SK-N-SH (cell line): ENCODE measurements around the gene OGDH. TPM values are rescaled to one million over a fixed set of nuclear protein-coding genes. Genes with fewer than 3 reads are reported as not detected.

Source experiments
- CTCF ChIA-PET: fragments of 300-600, 350-600 bp; formaldehyde crosslinking; extraction: SDS; loops from one replicate; lab custom pipeline; 2021; lab: Yijun Ruan, JAX
- POLR2A ChIA-PET: fragments of 350-600 bp; sonication (Branson Sonifier 250); formaldehyde crosslinking; extraction: SDS; loops from one replicate; lab custom pipeline; 2020; ENCODE audit warnings: antibody characterized with exemption, inconsistent platforms; lab: Yijun Ruan, JAX
- DNase-seq: peaks from one replicate; pipeline ENCODE4 v3.0.0; 2012
- H2AFZ ChIP-seq: fragments of 200-600 bp; sonication (generic); 2 replicates; pipeline ENCODE4 v1.8.1; 2016; ENCODE audit warnings: antibody characterized with exemption, mild to moderate bottlenecking, low read depth
- H3F3A ChIP-seq: fragments of 200-600 bp; sonication (generic); replicated peaks from 2 replicates; pipeline ENCODE3; 2016; ENCODE audit warnings: antibody characterized with exemption, mild to moderate bottlenecking; ENCODE audit not compliant: insufficient read depth
- H3K27ac ChIP-seq, 2 experiments: fragments of 200-500 bp in 1 of 2; fragments of 200-600 bp in 1 of 2; sonication (Bioruptor generic) in 1 of 2; sonication (generic), shearing (Covaris generic) in 1 of 2; 2 replicates each; pipeline versions ENCODE4 v1.5.1 to v1.6.1; 2014 to 2016; ENCODE audit warnings: low read depth in 2 of 2, inconsistent platforms in 1 of 2, low read length in 1 of 2, mild to moderate bottlenecking in 1 of 2, mixed read lengths in 1 of 2
- H3K27me3 ChIP-seq: fragments of 200-600 bp; sonication (generic), shearing (Covaris generic); 2 replicates; pipeline ENCODE4 v1.6.1; 2016; ENCODE audit warnings: mixed run types; ENCODE audit not compliant: insufficient read depth
- H3K36me3 ChIP-seq, 2 experiments: fragments of 200-500 bp in 1 of 2; fragments of 200-600 bp in 1 of 2; sonication (Bioruptor generic) in 1 of 2; sonication (generic) in 1 of 2; replicated peaks in 1 of 2; 2 replicates each; pipeline versions ENCODE3 to v1.5.1; 2014 to 2016; ENCODE audit warnings: low read length in 1 of 2, mild to moderate bottlenecking in 1 of 2; ENCODE audit not compliant: insufficient read depth in 2 of 2, control insufficient read depth in 1 of 2
- H3K4me1 ChIP-seq, 2 experiments: fragments of 200-500 bp in 1 of 2; fragments of 200-600 bp in 1 of 2; sonication (Bioruptor generic) in 1 of 2; sonication (generic), shearing (Covaris generic) in 1 of 2; 2 replicates each; pipeline versions ENCODE4 v1.5.1 to v1.6.1; 2014 to 2016; ENCODE audit warnings: low read depth in 1 of 2, low read length in 1 of 2, mixed run types in 1 of 2; ENCODE audit not compliant: insufficient read depth in 2 of 2, control insufficient read depth in 1 of 2
- H3K4me2 ChIP-seq: fragments of 200-600 bp; sonication (generic), shearing (Covaris generic); 2 replicates; pipeline ENCODE4 v1.6.1; 2017; ENCODE audit warnings: mixed run types
- H3K4me3 ChIP-seq, 2 experiments: fragments of 200-500 bp in 1 of 2; fragments of 200-600 bp in 1 of 2; sonication (Bioruptor generic) in 1 of 2; sonication (generic), shearing (Covaris generic) in 1 of 2; 2 replicates each; pipeline versions ENCODE4 v1.5.1 to v1.8.1; 2014 to 2016; ENCODE audit warnings: low read depth in 2 of 2, inconsistent platforms in 1 of 2, low read length in 1 of 2, mild to moderate bottlenecking in 1 of 2, mixed read lengths in 1 of 2, moderate library complexity in 1 of 2
- H3K79me2 ChIP-seq: fragments of 200-600 bp; sonication (generic); 2 replicates; pipeline ENCODE4 v1.8.1; 2017; ENCODE audit warnings: mild to moderate bottlenecking; ENCODE audit not compliant: insufficient read depth
- H3K9ac ChIP-seq: fragments of 200-600 bp; sonication (generic); 2 replicates; pipeline ENCODE4 v1.6.1; 2017; ENCODE audit warnings: mixed run types
- H3K9me2 ChIP-seq: fragments of 200-600 bp; sonication (generic); 2 replicates; pipeline ENCODE4 v1.6.1; 2017; ENCODE audit warnings: mixed run types
- H3K9me3 ChIP-seq: fragments of 200-600 bp; sonication (generic); 2 replicates; pipeline ENCODE4 v1.6.1; 2017; ENCODE audit warnings: mixed run types, mild to moderate bottlenecking, moderate library complexity
- H4K20me1 ChIP-seq: fragments of 200-600 bp; sonication (generic); 2 replicates; pipeline ENCODE4 v1.6.1; 2017; ENCODE audit warnings: mild to moderate bottlenecking, mixed run types; ENCODE audit not compliant: insufficient read depth
- ELF1 ChIP-seq: IDR thresholded peaks from 2 replicates; pipeline ENCODE4 v1.4.0; 2012
- EP300 ChIP-seq, 2 experiments: IDR thresholded peaks; 2 replicates each; pipeline versions ENCODE4 v1.4.0 to v1.6.1; 2012; ENCODE audit warnings: borderline replicate concordance in 1 of 2, low read depth in 1 of 2, low read length in 1 of 2
- FOXJ3 ChIP-seq: sonication (generic); formaldehyde crosslinking; IDR thresholded peaks from 2 replicates; pipeline ENCODE4 v1.5.1; 2020; ENCODE audit warnings: mild to moderate bottlenecking, missing genetic modification reagents
- GABPA ChIP-seq: IDR thresholded peaks from 2 replicates; pipeline ENCODE4 v1.4.0; 2012; ENCODE audit warnings: low read depth, mild to moderate bottlenecking
- MXI1 ChIP-seq: IDR thresholded peaks from 2 replicates; pipeline ENCODE4 v1.6.1; 2012; ENCODE audit warnings: mild to moderate bottlenecking, low read depth, low read length, improper control_type of control experiment
- NFIC ChIP-seq: IDR thresholded peaks from 2 replicates; pipeline ENCODE4 v1.4.0; 2012; ENCODE audit warnings: borderline replicate concordance
- POLR2AphosphoS5 ChIP-seq: IDR thresholded peaks from 2 replicates; pipeline ENCODE4 v1.6.1; 2012; ENCODE audit warnings: low read depth, low read length
- RCOR1 ChIP-seq: fragments of 150-350 bp; IDR thresholded peaks from 2 replicates; pipeline ENCODE4 v1.6.1; 2017; ENCODE audit warnings: antibody characterized with exemption, low read length
- REST ChIP-seq: IDR thresholded peaks from 2 replicates; pipeline ENCODE4 v1.6.1; 2012; ENCODE audit warnings: mild to moderate bottlenecking, low read depth, low read length, moderate library complexity
- RFX5 ChIP-seq: IDR thresholded peaks from 2 replicates; pipeline ENCODE4 v1.6.1; 2012; ENCODE audit warnings: mild to moderate bottlenecking, improper control_type of control experiment, low read length
- RXRA ChIP-seq: IDR thresholded peaks from 2 replicates; pipeline ENCODE4 v1.4.0; 2012; ENCODE audit warnings: low read depth, mild to moderate bottlenecking, borderline replicate concordance
- TAF1 ChIP-seq: IDR thresholded peaks from 2 replicates; pipeline ENCODE4 v1.6.1; 2012; ENCODE audit warnings: low read depth, mild to moderate bottlenecking, low read length, moderate library complexity, borderline replicate concordance
- TCF12 ChIP-seq: IDR thresholded peaks from 2 replicates; pipeline ENCODE4 v1.4.0; 2012
- WGBS: methylation state at CpG from one replicate; pipeline ENCODE4 v1.1.6; 2017; ENCODE audit warnings: low lambda C conversion rate; 5-methylcytosine and 5-hydroxymethylcytosine counted together
- polyA plus RNA-seq, 3 experiments: library from polyadenylated mRNA; depleted of rRNA; stranded (reverse); fragments of >200 nt; gene quantifications; 2 replicates each; pipeline ENCODE4 v1.2.3, GENCODE V29; 2012
- TF ChIP-seq, protein P1 (sequence below): fragments of 150-350 bp; IDR thresholded peaks from 2 replicates; pipeline ENCODE4 v1.6.1; 2016; ENCODE audit warnings: mild to moderate bottlenecking, low read depth, low read length

The OGDH gene
- polyA plus RNA-seq, 1 of the 3 experiments (the other 2 are of a cell fraction): 69.4 TPM

DNA sequence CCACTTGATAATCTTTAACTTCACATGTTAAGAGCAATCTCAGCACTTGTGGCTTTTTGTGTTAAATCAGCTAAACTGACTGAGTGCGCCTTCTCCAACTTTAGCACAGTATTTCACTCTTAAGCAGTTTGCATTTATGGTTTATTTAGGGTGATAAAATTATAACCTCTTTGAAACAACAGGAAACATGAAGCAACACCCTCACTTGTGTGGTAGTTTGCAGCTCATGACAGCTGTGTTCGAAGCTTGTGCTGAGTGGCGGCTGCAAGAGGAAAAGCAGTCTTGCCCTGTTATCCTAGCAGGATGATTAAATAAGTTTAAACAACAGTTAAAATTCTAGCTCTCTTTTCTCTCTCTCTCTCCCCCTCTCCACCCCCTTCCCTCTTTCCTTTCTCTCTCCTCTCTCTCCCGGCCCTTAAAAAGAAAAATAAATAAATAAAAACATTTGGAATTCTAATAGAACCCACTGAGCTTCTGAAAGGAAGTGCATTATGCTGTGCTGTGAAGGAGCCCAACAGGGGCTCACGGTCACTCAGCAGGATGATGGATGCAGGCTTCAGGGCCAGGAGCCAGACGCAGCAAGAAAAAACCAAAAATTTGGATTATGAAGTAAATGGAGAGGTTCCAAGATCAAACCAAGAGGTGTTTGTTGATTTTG, 25.2 kb downstream of the OGDH start:
- no peak overlapping the region for H3K9ac ChIP-seq
- no peak overlapping the region for H2AFZ ChIP-seq
- no peak for DNase-seq

DNA sequence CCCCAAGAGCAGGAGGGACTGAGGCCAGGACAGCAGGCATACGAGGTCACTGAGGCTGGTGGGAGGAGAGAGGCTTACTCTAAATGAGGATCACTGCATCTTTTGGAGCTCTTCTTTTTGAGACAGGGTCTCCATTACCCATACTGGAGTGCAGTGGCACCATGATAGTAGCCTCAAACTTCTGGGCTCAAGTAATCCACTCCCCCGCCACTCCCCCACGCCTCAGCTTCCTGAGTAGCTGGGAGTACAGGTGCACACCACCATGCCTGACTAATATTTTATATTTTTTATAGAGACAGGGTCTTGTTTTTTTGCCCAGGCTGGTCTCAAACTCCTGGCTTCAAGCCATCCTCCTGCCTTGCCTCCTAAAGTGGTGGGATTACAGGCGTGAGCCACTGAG, 25.8 kb downstream of the OGDH start:
- peaks cover 6 to 13% of the 10 kb centered on the region in 2 experiments; a peak in 3 of 4 replicates for H3K4me1 ChIP-seq
- ChIA-PET CTCF (interaction anchor here (0.5 to 1.7 kb wide), 2 partner anchors 8 to 20 kb away, joined by 3 to 5 read pairs; no protein-coding TSS in a partner anchor), POLR2A (no interaction called here)
- 0 out of 2 replicates have a peak, but pooled peaks cover 5% of the 10 kb centered on the region for H4K20me1 ChIP-seq
- no peaks in the 10 kb centered on the region for H3K9me3 ChIP-seq
- no peak for DNase-seq
- no peak overlapping the region for H3K4me3 ChIP-seq
- no peak overlapping the region for H3K27ac ChIP-seq
- WGBS: 93% methylated on average over 4 of the region's 4 CpGs
- H3F3A ChIP-seq: peaks cover 8% of the 10 kb centered on the region
- H3K4me2 ChIP-seq: no peak overlapping the region
- no peaks in the 10 kb centered on the region for H3K27me3 ChIP-seq
- H3K9me2 ChIP-seq: no peaks in the 10 kb centered on the region
- H2AFZ ChIP-seq: no peak overlapping the region
- peaks cover 0 to 10% of the 10 kb centered on the region in 2 experiments for H3K36me3 ChIP-seq
- peaks cover 11% of the 10 kb centered on the region; the same call in 1 of the 2 replicates for H3K79me2 ChIP-seq
- H3K9ac ChIP-seq: no peak overlapping the region
- TF ChIP-seq POLR2AphosphoS5: no peak
- TF ChIP-seq MXI1: no peak
- no peak for TF ChIP-seq TCF12
- no peak for TF ChIP-seq REST
- TF ChIP-seq, protein P1, sequence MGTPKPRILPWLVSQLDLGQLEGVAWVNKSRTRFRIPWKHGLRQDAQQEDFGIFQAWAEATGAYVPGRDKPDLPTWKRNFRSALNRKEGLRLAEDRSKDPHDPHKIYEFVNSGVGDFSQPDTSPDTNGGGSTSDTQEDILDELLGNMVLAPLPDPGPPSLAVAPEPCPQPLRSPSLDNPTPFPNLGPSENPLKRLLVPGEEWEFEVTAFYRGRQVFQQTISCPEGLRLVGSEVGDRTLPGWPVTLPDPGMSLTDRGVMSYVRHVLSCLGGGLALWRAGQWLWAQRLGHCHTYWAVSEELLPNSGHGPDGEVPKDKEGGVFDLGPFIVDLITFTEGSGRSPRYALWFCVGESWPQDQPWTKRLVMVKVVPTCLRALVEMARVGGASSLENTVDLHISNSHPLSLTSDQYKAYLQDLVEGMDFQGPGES: no peak
- TF ChIP-seq NFIC: no peak
- no peak for TF ChIP-seq TAF1
- TF ChIP-seq GABPA: no peak
- no peak for TF ChIP-seq FOXJ3 (CRISPR knock-in tag)
- no peak for TF ChIP-seq RFX5

More for the DNA sequence above, 25.2 kb downstream of the OGDH start:
- H3K27ac ChIP-seq: no peak overlapping the region
- ChIA-PET CTCF (interaction anchor here (0.5 to 1.7 kb wide), 2 partner anchors 9 to 20 kb away, joined by 3 to 5 read pairs; no protein-coding TSS in a partner anchor), POLR2A (no interaction called here)
- H3F3A ChIP-seq: peaks cover 8% of the 10 kb centered on the region
- 94% methylated on average over 6 of the region's 6 CpGs for WGBS
- H3K4me1 ChIP-seq: peaks cover 6 to 13% of the 10 kb centered on the region in 2 experiments; a peak in 3 of 4 replicates
- TF ChIP-seq RCOR1: no peak
- TF ChIP-seq RXRA: no peak
- TF ChIP-seq NFIC: no peak
- no peak for TF ChIP-seq ELF1
- TF ChIP-seq REST: no peak
- no peak for TF ChIP-seq EP300 (IDR thresholded peaks at IDR 0.05; ENCODE audit: borderline replicate concordance in 1 of 2, low read depth in 1 of 2, low read length in 1 of 2)
- no peak for TF ChIP-seq FOXJ3 (CRISPR knock-in tag)
- TF ChIP-seq POLR2AphosphoS5: no peak
- H3K9me3 ChIP-seq: no peaks in the 10 kb centered on the region
- H3K4me3 ChIP-seq: no peak overlapping the region
- 0 out of 2 replicates have a peak, but pooled peaks cover 5% of the 10 kb centered on the region for H4K20me1 ChIP-seq
- no peaks in the 10 kb centered on the region for H3K27me3 ChIP-seq
- peaks cover 11% of the 10 kb centered on the region; the same call in 1 of the 2 replicates for H3K79me2 ChIP-seq
- no peaks in the 10 kb centered on the region for H3K9me2 ChIP-seq
- peaks cover 0 to 10% of the 10 kb centered on the region in 2 experiments for H3K36me3 ChIP-seq
- no peak overlapping the region for H3K4me2 ChIP-seq
